ENCODE results near the gene DNAH1.

DNA sequence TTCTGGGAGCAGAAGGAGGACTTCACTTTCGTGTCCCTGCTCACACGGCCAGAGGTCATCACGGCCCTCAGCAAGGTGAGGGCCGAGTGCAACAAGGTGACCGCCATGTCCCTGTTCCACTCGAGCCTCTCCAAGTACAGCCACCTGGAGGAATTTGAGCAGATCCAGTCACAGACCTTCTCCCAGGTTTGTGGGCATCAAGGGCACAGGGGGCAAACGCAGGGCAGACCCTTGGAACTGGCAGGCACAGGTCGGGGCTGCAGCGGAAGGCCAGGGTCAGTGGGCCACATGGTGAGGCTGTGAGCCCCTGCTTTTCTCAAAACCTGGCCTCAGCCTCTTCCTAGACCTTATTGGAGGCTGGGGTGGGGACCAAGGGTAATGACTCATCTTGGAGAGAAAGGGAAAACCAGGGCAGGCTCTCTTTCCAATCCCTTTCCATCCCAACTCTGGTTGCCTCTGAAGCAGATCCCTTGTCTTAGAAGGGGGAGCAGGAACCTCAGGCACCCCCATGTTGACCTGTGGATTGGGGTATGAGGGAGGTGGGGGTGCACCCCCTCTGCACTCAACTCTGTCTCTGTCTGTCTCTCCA is 29.5 kb downstream of the DNAH1 start:
- no peak for TF ChIP-seq POLR2A (IDR thresholded peaks at IDR 0.05; ENCODE audit: low read length)
- no peak for TF ChIP-seq GATA1 (IDR thresholded peaks at IDR 0.05; ENCODE audit: low read depth, low read length)
